Measurements from ENCODE around the gene CD300LB.

Gene CD300LB

DNA sequence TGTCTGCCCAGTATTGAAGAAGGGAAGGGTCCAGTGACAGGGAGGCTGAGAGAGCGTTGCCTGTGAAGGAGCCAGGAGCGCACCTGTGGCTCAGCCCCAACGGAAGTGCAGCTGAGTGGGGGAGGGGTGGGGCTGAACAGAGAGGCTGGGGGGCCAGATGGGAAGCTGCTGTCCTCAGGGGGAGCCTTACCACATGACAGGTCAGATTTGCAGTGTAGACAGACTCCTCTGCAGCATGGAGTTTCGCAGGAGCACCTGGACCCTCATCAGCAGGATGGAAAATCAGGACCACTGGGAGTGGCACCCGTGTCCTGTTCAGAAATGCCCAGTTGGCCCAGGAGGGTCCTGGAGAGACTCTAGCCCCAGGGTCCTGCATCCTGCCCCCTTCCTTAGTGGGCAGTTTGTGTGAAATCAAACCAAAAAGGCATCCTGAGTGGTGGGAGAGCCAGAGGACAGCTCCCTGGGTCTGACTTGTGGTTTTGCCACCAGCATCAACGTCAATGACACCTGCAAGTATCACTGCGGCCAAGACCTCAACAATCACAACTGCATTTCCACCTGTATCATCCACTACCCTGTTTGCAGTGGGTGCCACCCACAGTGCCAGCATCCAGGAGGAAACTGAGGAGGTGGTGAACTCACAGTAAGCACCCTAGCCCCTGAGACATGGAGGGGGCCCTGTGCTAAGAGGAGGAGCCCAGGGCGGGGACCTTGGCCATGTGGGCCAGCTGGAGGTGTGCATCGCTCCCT, 57.1 kb downstream of the CD300LB start:
- TF ChIP-seq, protein P1, sequence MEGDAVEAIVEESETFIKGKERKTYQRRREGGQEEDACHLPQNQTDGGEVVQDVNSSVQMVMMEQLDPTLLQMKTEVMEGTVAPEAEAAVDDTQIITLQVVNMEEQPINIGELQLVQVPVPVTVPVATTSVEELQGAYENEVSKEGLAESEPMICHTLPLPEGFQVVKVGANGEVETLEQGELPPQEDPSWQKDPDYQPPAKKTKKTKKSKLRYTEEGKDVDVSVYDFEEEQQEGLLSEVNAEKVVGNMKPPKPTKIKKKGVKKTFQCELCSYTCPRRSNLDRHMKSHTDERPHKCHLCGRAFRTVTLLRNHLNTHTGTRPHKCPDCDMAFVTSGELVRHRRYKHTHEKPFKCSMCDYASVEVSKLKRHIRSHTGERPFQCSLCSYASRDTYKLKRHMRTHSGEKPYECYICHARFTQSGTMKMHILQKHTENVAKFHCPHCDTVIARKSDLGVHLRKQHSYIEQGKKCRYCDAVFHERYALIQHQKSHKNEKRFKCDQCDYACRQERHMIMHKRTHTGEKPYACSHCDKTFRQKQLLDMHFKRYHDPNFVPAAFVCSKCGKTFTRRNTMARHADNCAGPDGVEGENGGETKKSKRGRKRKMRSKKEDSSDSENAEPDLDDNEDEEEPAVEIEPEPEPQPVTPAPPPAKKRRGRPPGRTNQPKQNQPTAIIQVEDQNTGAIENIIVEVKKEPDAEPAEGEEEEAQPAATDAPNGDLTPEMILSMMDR (IDR thresholded peaks at IDR 0.05; ENCODE audit: low read depth, low read length, missing control alignments) = no peak
- Histone ChIP-seq H3K27me3 (replicated peaks) (no peaks in the 10 kb centered on the region), H3K27ac (no peak overlapping the region), H3K36me3 (replicated peaks) (no peaks in the 10 kb centered on the region), H3K4me3 (ENCODE audit: low read depth, low read length) (no peak overlapping the region)
- in situ Hi-C loops (cut with HindIII; ENCODE audit: low pct_ligation_motif_present, low sequenced_read_pairs) = no loop called here
- DNase-seq = no peak

DNA sequence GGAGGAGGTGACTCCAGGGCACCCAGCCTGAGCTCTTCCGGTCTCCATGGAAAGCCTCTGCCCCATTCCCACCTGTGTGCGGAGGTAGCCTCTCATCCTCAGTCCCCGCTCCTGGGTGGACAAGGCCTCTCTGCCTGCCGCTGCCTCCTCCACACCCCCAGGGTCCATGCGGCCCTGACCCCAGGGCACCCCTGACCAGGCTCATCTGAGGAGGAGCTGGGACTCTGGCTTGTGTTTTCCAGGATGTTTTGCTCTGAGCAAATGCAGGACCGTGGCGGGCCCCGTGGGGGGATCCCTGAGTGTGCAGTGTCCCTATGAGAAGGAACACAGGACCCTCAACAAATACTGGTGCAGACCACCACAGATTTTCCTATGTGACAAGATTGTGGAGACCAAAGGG, 58.0 kb downstream of the CD300LB start:
- TF ChIP-seq, protein P1 (IDR thresholded peaks at IDR 0.05; ENCODE audit: low read depth, low read length, missing control alignments) = no peak
- in situ Hi-C loops (cut with HindIII; ENCODE audit: low pct_ligation_motif_present, low sequenced_read_pairs) = no loop called here
- no peaks in the 10 kb centered on the region for H3K27me3 ChIP-seq (replicated peaks)

DNA sequence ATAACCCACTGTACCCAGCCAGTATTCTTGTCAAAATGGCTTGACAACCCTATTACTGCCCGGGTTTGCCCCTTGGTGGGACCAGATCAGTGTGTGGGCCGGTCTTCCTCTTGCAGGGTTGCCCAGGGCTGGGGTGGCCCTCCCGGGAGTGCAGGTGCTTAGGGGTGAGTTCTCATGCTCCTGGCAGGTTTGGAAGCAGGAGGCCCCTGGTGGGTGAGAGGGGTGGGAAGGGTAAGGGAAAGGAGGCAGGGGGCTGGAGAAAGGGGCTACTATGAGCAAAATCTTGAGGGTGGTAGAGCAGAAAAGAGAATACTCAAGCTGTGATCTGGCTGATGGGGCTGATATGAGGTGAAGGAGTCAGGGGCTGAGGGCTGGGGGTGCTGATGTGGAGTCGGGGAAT, 58.4 kb downstream of the CD300LB start:
- H3K36me3 ChIP-seq (replicated peaks) = no peaks in the 10 kb centered on the region
- no peaks in the 10 kb centered on the region for H3K27me3 ChIP-seq (replicated peaks)
- in situ Hi-C loops (cut with HindIII; ENCODE audit: low pct_ligation_motif_present, low sequenced_read_pairs) = no loop called here
- DNase-seq = no peak
- H3K27ac ChIP-seq = no peak overlapping the region
- H3K4me3 ChIP-seq (ENCODE audit: low read depth, low read length) = no peak overlapping the region
- TF ChIP-seq, protein P1 (IDR thresholded peaks at IDR 0.05; ENCODE audit: low read depth, low read length, missing control alignments) = no peak

More for the DNA sequence above, 58.0 kb downstream of the CD300LB start:
- Histone ChIP-seq H3K36me3 (replicated peaks) (no peaks in the 10 kb centered on the region), H3K4me3 (ENCODE audit: low read depth, low read length) (no peak overlapping the region), H3K27ac (no peak overlapping the region)
- no peak for DNase-seq

DNA sequence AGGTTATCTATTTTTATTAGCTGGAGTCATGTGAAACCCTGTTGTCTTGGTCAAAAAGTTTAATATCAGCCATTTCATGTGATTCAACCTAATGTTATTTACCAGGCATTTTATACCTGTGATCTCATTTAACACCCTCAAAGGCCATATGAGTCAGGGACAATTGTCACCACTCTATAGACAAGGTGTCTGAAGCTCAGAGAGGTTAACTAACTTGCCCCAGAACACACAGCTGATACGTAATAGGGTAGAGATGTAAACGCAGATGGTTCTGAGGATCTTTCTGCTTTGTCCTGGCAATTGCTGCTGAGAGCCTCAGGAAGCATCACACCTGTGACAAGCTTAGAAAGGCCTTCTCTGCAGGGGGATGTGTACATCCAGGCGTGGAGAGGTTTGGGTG, 59.9 kb downstream of the CD300LB start:
- H3K36me3 ChIP-seq (replicated peaks) = no peaks in the 10 kb centered on the region
- no peak overlapping the region for H3K27ac ChIP-seq
- no peak overlapping the region for H3K4me3 ChIP-seq (ENCODE audit: low read depth, low read length)
- TF ChIP-seq, protein P1 (IDR thresholded peaks at IDR 0.05; ENCODE audit: low read depth, low read length, missing control alignments) = no peak
- no peak for DNase-seq
- in situ Hi-C loops (cut with HindIII; ENCODE audit: low pct_ligation_motif_present, low sequenced_read_pairs) = no loop called here
- H3K27me3 ChIP-seq (replicated peaks) = peaks cover 2% of the 10 kb centered on the region

All from brain microvascular endothelial cell (primary cell).